Right cardiac atrium (tissue), 5 donors: ENCODE measurements around the gene SCN8A. TPM values are rescaled to one million over a fixed set of nuclear protein-coding genes. Genes with fewer than 3 reads are reported as not detected.

ENCODE experiments used
- ATAC-seq, 2 donors: fragments of 200-7000 bp; cut with Tn5 transposase; one replicate each; pipeline versions ENCODE4 v1.8.0 to v1.9.1; 2020; ENCODE audit warnings: moderate library complexity in 2 of 2, mild to moderate bottlenecking in 1 of 2
- DNase-seq, 3 donors: peaks; one replicate each; pipeline ENCODE4 v3.0.0-alpha.2; 2020
- H3K27ac ChIP-seq: one replicate; pipeline ENCODE4 v1.5.1; 2013; ENCODE audit warnings: mild to moderate bottlenecking, low read length, control low read depth, moderate library complexity
- H3K27me3 ChIP-seq: one replicate; pipeline ENCODE4 v1.6.1; 2013; ENCODE audit not compliant: control insufficient read depth, insufficient read depth
- H3K4me1 ChIP-seq: one replicate; pipeline ENCODE4 v1.6.1; 2013; ENCODE audit warnings: low read length; ENCODE audit not compliant: control insufficient read depth, insufficient read depth
- H3K4me3 ChIP-seq: one replicate; pipeline ENCODE4 v1.5.1; 2013; ENCODE audit warnings: low read length, control low read depth
- H3K9me3 ChIP-seq: one replicate; pipeline ENCODE4 v1.6.1; 2013; ENCODE audit warnings: low read length; ENCODE audit not compliant: control insufficient read depth
- WGBS: extraction: QIAGEN DNeasy Blood & Tissue Kit; methylation state at CpG from one replicate; pipeline ENCODE4 v1.1.7; 2013; 5-methylcytosine and 5-hydroxymethylcytosine counted together
- intact Hi-C, 4 donors: fragments of 100-400 bp; cut with DNase I; formaldehyde crosslinking; loops; one replicate each; pipeline versions ENCODE4 v1.11.0 to v1.14.0; 2022 to 2023
- polyA plus RNA-seq: library from polyadenylated mRNA; stranded (reverse); fragments of 200-250 nt; gene quantifications from one replicate; pipeline ENCODE4 v1.2.3, GENCODE V29; 2013
- total RNA-seq, 4 donors: library from RNA; stranded (reverse); fragmentation: NEBNext Ultra II Directional; extraction: Animal tissue kit (Norgen Biotek cat#: 25700); gene quantifications; one replicate each; pipeline ENCODE4 v1.2.1, GENCODE V29; 2021
- donor health status: healthy with polysubstance abuse.
- donor health status: DM: no; HTN: yes; CAD: no.
- donor health status: DM: no; HTN: no; CAD: no.
- donor health status: DM: no; HTN: yes; CAD: no; lungs with severe emphysema.
- donor health status: DM: yes; HTN: yes; CAD: no.

Gene SCN8A
- total and polyA plus RNA-seq, 5 donors = 0.07 to 0.58 (median 0.17) TPM

- intact Hi-C loops = no loop called here
- H3K9me3 ChIP-seq = no peaks in the 10 kb centered on the region
Measured at GRCh38 chr12:51836041-51836826, 245.2 kb downstream of the SCN8A start.

GRCh38 chr12:51836827-51837173 lies 245.8 kb downstream of the SCN8A start:
- ATAC-seq (no peak), DNase-seq (no peak)
- WGBS = 73% methylated on average over 6 of the region's 6 CpGs
- H3K4me3 ChIP-seq = no peak overlapping the region
- H3K4me1 ChIP-seq = peaks cover 3% of the 10 kb centered on the region
- H3K27me3 ChIP-seq = no peaks in the 10 kb centered on the region
- no peaks in the 10 kb centered on the region for H3K9me3 ChIP-seq
- no peak overlapping the region for H3K27ac ChIP-seq
- intact Hi-C loops = no loop called here

More at GRCh38 chr12:51836041-51836826, 245.2 kb downstream of the SCN8A start:
- H3K4me3 ChIP-seq = no peak overlapping the region
- ATAC-seq (no peak), DNase-seq (no peak)
- no peaks in the 10 kb centered on the region for H3K27me3 ChIP-seq
- 70% methylated on average over 13 of the region's 13 CpGs for WGBS
- peaks cover 3% of the 10 kb centered on the region for H3K4me1 ChIP-seq
- no peak overlapping the region for H3K27ac ChIP-seq

- WGBS = 73% methylated on average over 7 of the region's 7 CpGs
- intact Hi-C loops = no loop called here
Measured at GRCh38 chr12:51837286-51837685, 246.3 kb downstream of the SCN8A start.

GRCh38 chr12:51838036-51838435 lies 247.0 kb downstream of the SCN8A start:
- Histone ChIP-seq H3K4me3 (no peak overlapping the region), H3K27ac (no peak overlapping the region), H3K27me3 (no peaks in the 10 kb centered on the region), H3K4me1 (peaks cover 3% of the 10 kb centered on the region), H3K9me3 (no peaks in the 10 kb centered on the region)
- ATAC-seq (no peak), DNase-seq (no peak)
- 80% methylated on average over 4 of the region's 4 CpGs for WGBS
- intact Hi-C loops = no loop called here

More at GRCh38 chr12:51837286-51837685, 246.3 kb downstream of the SCN8A start:
- Histone ChIP-seq H3K27ac (no peak overlapping the region), H3K4me3 (no peak overlapping the region), H3K9me3 (no peaks in the 10 kb centered on the region), H3K4me1 (peaks cover 3% of the 10 kb centered on the region), H3K27me3 (no peaks in the 10 kb centered on the region)
- ATAC-seq = no peak
- no peak for DNase-seq

GRCh38 chr12:51838762-51839161 lies 247.7 kb downstream of the SCN8A start:
- 47% methylated on average over 4 of the region's 4 CpGs for WGBS
- Histone ChIP-seq H3K9me3 (no peaks in the 10 kb centered on the region), H3K27ac (no peak overlapping the region), H3K4me3 (no peak overlapping the region), H3K4me1 (peaks cover 3% of the 10 kb centered on the region), H3K27me3 (no peaks in the 10 kb centered on the region)
- no peak for ATAC-seq
- intact Hi-C loops = no loop called here
- no peak for DNase-seq

GRCh38 chr12:51839310-51839947 lies 248.4 kb downstream of the SCN8A start:
- intact Hi-C loops = no loop called here
- ATAC-seq = no peak
- 76% methylated on average over 5 of the region's 5 CpGs for WGBS

GRCh38 chr12:51840966-51841365 lies 249.9 kb downstream of the SCN8A start:
- no peak for ATAC-seq
- H3K4me3 ChIP-seq = no peak overlapping the region
- no peak overlapping the region for H3K27ac ChIP-seq
- intact Hi-C loops = no loop called here
- no peaks in the 10 kb centered on the region for H3K9me3 ChIP-seq
- no peaks in the 10 kb centered on the region for H3K27me3 ChIP-seq
- peaks cover 3% of the 10 kb centered on the region for H3K4me1 ChIP-seq
- DNase-seq = no peak
- 89% methylated on average over 6 of the region's 6 CpGs for WGBS

More at GRCh38 chr12:51839310-51839947, 248.4 kb downstream of the SCN8A start:
- no peak for DNase-seq
- H3K4me3 ChIP-seq = no peak overlapping the region
- H3K4me1 ChIP-seq = peaks cover 3% of the 10 kb centered on the region
- H3K27ac ChIP-seq = no peak overlapping the region
- H3K27me3 ChIP-seq = no peaks in the 10 kb centered on the region
- no peaks in the 10 kb centered on the region for H3K9me3 ChIP-seq

GRCh38 chr12:51841727-51842126 lies 250.7 kb downstream of the SCN8A start:
- no peak for ATAC-seq
- no peaks in the 10 kb centered on the region for H3K27me3 ChIP-seq
- H3K4me1 ChIP-seq = peaks cover 5% of the 10 kb centered on the region
- H3K27ac ChIP-seq = no peak overlapping the region
- intact Hi-C loops = no loop called here
- no peak for DNase-seq
- H3K4me3 ChIP-seq = no peak overlapping the region
- no peaks in the 10 kb centered on the region for H3K9me3 ChIP-seq
- 53% methylated on average over 6 of the region's 6 CpGs for WGBS

- ATAC-seq (no peak), DNase-seq (no peak)
- intact Hi-C loops = no loop called here
- Histone ChIP-seq H3K4me3 (no peak overlapping the region), H3K27ac (no peak overlapping the region), H3K27me3 (no peaks in the 10 kb centered on the region), H3K4me1 (peaks cover 2% of the 10 kb centered on the region), H3K9me3 (no peaks in the 10 kb centered on the region)
- 90% methylated on average over 4 of the region's 4 CpGs for WGBS
Measured at GRCh38 chr12:51844854-51845253, 253.8 kb downstream of the SCN8A start.

GRCh38 chr12:51845482-51845881 lies 254.4 kb downstream of the SCN8A start:
- H3K27ac ChIP-seq = no peak overlapping the region
- ATAC-seq (no peak), DNase-seq (no peak)
- peaks cover 2% of the 10 kb centered on the region for H3K4me1 ChIP-seq
- H3K9me3 ChIP-seq = no peaks in the 10 kb centered on the region
- intact Hi-C loops = no loop called here
- H3K4me3 ChIP-seq = no peak overlapping the region
- no peaks in the 10 kb centered on the region for H3K27me3 ChIP-seq
- whole genome bisulfite sequencing = 69% methylated on average over 7 of the region's 7 CpGs

- H3K4me1 ChIP-seq = peaks cover 2% of the 10 kb centered on the region
- intact Hi-C loops = no loop called here
- WGBS = 81% methylated on average over 15 of the region's 15 CpGs
- H3K27ac ChIP-seq = no peak overlapping the region
- no peaks in the 10 kb centered on the region for H3K27me3 ChIP-seq
- no peak overlapping the region for H3K4me3 ChIP-seq
- H3K9me3 ChIP-seq = no peaks in the 10 kb centered on the region
- no peak for ATAC-seq
- no peak for DNase-seq
Measured at GRCh38 chr12:51846271-51846691, 255.2 kb downstream of the SCN8A start.
